H9 (cell line): ENCODE results near the gene ERMAP. TPM values are rescaled to one million over a fixed set of nuclear protein-coding genes. Genes with fewer than 3 reads are reported as not detected.

Experiments used
- DNase-seq: peaks from one replicate; pipeline ENCODE4 v3.0.0-alpha.2; 2017
- H2AFZ ChIP-seq: one replicate; pipeline ENCODE4 v1.6.1; 2013; ENCODE audit warnings: mild to moderate bottlenecking, low read length, control low read depth, moderate library complexity
- H2AK5ac ChIP-seq: 2 replicates; pipeline ENCODE4 v1.6.1; 2013; ENCODE audit warnings: low read length, control low read depth, mixed read lengths; ENCODE audit not compliant: insufficient read length
- H2BK120ac ChIP-seq: one replicate; pipeline ENCODE4 v1.6.1; 2013; ENCODE audit warnings: low read depth, mild to moderate bottlenecking, low read length, control low read depth, inconsistent platforms; ENCODE audit not compliant: poor library complexity, severe bottlenecking
- H2BK12ac ChIP-seq: 2 replicates; pipeline ENCODE4 v1.6.1; 2013; ENCODE audit warnings: low read length, control low read depth, mixed read lengths, low read depth; ENCODE audit not compliant: insufficient read length
- H2BK15ac ChIP-seq: 2 replicates; pipeline ENCODE4 v1.6.1; 2013; ENCODE audit warnings: low read depth, low read length, control low read depth
- H2BK20ac ChIP-seq: one replicate; pipeline ENCODE4 v1.6.1; 2013; ENCODE audit warnings: low read depth, mild to moderate bottlenecking, low read length, control low read depth, inconsistent platforms; ENCODE audit not compliant: poor library complexity, severe bottlenecking
- H2BK5ac ChIP-seq: 2 replicates; pipeline ENCODE4 v1.6.1; 2013; ENCODE audit warnings: low read length, control low read depth, mixed read lengths; ENCODE audit not compliant: insufficient read length
- H3K14ac ChIP-seq: 2 replicates; pipeline ENCODE4 v1.6.1; 2013; ENCODE audit warnings: low read length, control low read depth; ENCODE audit not compliant: insufficient read depth
- H3K18ac ChIP-seq: 2 replicates; pipeline ENCODE4 v1.6.1; 2013; ENCODE audit warnings: low read depth, mild to moderate bottlenecking, mixed read lengths, low read length, control low read depth; ENCODE audit not compliant: insufficient read length
- H3K23ac ChIP-seq: 2 replicates; pipeline ENCODE4 v1.6.1; 2013; ENCODE audit warnings: low read length, control low read depth, mixed read lengths, low read depth; ENCODE audit not compliant: insufficient read length
- H3K23me2 ChIP-seq: 2 replicates; pipeline ENCODE4 v1.6.1; 2013; ENCODE audit warnings: low read depth, mild to moderate bottlenecking, mixed read lengths, low read length, control low read depth; ENCODE audit not compliant: insufficient read length, poor library complexity, severe bottlenecking
- H3K27ac ChIP-seq: 2 replicates; pipeline ENCODE4 v1.5.1; 2013; ENCODE audit warnings: low read length, control low read depth, mixed read lengths, low read depth; ENCODE audit not compliant: insufficient read length
- H3K27me3 ChIP-seq: 2 replicates; pipeline ENCODE4 v1.6.1; 2013; ENCODE audit warnings: low read length, control low read depth, inconsistent platforms; ENCODE audit not compliant: insufficient read depth
- H3K4ac ChIP-seq: 2 replicates; pipeline ENCODE4 v1.6.1; 2013; ENCODE audit warnings: low read depth, mild to moderate bottlenecking, control low read depth, inconsistent platforms, low read length, moderate library complexity
- H3K4me1 ChIP-seq: 2 replicates; pipeline ENCODE4 v1.6.1; 2013; ENCODE audit warnings: low read length, control low read depth, inconsistent platforms; ENCODE audit not compliant: insufficient read depth
- H3K4me2 ChIP-seq: 2 replicates; pipeline ENCODE4 v1.6.1; 2013; ENCODE audit warnings: low read length, control low read depth, mixed read lengths; ENCODE audit not compliant: insufficient read length, insufficient read depth
- H3K56ac ChIP-seq: 2 replicates; pipeline ENCODE4 v1.6.1; 2013; ENCODE audit warnings: low read depth, mild to moderate bottlenecking, mixed read lengths, low read length, control low read depth; ENCODE audit not compliant: insufficient read length
- H3K79me1 ChIP-seq: 2 replicates; pipeline ENCODE4 v1.6.1; 2013; ENCODE audit warnings: low read depth, mild to moderate bottlenecking, moderate library complexity, low read length, control low read depth, inconsistent platforms; ENCODE audit not compliant: insufficient read depth, poor library complexity, severe bottlenecking
- H3K79me2 ChIP-seq: 2 replicates; pipeline ENCODE4 v1.6.1; 2013; ENCODE audit warnings: low read length, control low read depth, inconsistent platforms; ENCODE audit not compliant: insufficient read depth
- H3K9ac ChIP-seq: 2 replicates; pipeline ENCODE4 v1.6.1; 2013; ENCODE audit warnings: low read length, control low read depth, mixed read lengths; ENCODE audit not compliant: insufficient read length; ENCODE audit errors: extremely low read depth
- H3K9me3 ChIP-seq: one replicate; pipeline ENCODE4 v1.6.1; 2013; ENCODE audit warnings: low read depth, low read length, inconsistent platforms; ENCODE audit not compliant: control insufficient read depth
- H3T11ph ChIP-seq: one replicate; pipeline ENCODE4 v1.6.1; 2013; ENCODE audit warnings: mild to moderate bottlenecking, low read length, control low read depth, inconsistent platforms
- H4K20me1 ChIP-seq: one replicate; pipeline ENCODE4 v1.6.1; 2013; ENCODE audit not compliant: control insufficient read depth, insufficient read length, insufficient read depth
- H4K5ac ChIP-seq: 2 replicates; pipeline ENCODE4 v1.6.1; 2013; ENCODE audit warnings: low read depth, mild to moderate bottlenecking, mixed read lengths, low read length, control low read depth; ENCODE audit not compliant: insufficient read length
- H4K8ac ChIP-seq: replicated peaks from 2 replicates; pipeline ENCODE4 v1.6.1; 2013; ENCODE audit warnings: low read length, control low read depth, mixed read lengths, low read depth; ENCODE audit not compliant: insufficient read length
- H4K91ac ChIP-seq: 2 replicates; pipeline ENCODE4 v1.6.1; 2013; ENCODE audit warnings: low read depth, mild to moderate bottlenecking, moderate library complexity, mixed read lengths, low read length, control low read depth; ENCODE audit not compliant: insufficient read length
- H3K27ac Mint-ChIP-seq, 3 experiments: 2 replicates in 2 of 3; 3 replicates in 1 of 3; pipeline ENCODE4 v1.8.0; 2020 to 2021; ENCODE audit warnings: mixed read lengths in 3 of 3, mild to moderate bottlenecking in 1 of 3, moderate library complexity in 1 of 3
- H3K27me3 Mint-ChIP-seq: 2 replicates; pipeline ENCODE4 v1.8.0; 2021; ENCODE audit warnings: low read depth, mild to moderate bottlenecking, moderate library complexity, mixed read lengths
- H3K36me3 Mint-ChIP-seq, 3 experiments: 2 replicates in 2 of 3; 3 replicates in 1 of 3; pipeline ENCODE4 v1.8.0; 2020 to 2021; ENCODE audit warnings: low read depth in 3 of 3, mixed read lengths in 3 of 3; ENCODE audit not compliant: insufficient read depth in 1 of 3
- H3K4me1 Mint-ChIP-seq, 2 experiments: 2 replicates each; pipeline ENCODE4 v1.8.0; 2020; ENCODE audit warnings: mixed read lengths in 2 of 2
- H3K4me3 Mint-ChIP-seq, 2 experiments: 2 replicates in 1 of 2; 3 replicates in 1 of 2; pipeline ENCODE4 v1.8.0; 2020 to 2021; ENCODE audit warnings: mild to moderate bottlenecking in 2 of 2, mixed read lengths in 2 of 2, moderate library complexity in 1 of 2
- H3K9me3 Mint-ChIP-seq, 2 experiments: 2 replicates in 1 of 2; 3 replicates in 1 of 2; pipeline ENCODE4 v1.8.0; 2020; ENCODE audit warnings: mild to moderate bottlenecking in 2 of 2, mixed read lengths in 2 of 2, moderate library complexity in 1 of 2
- CTCF ChIP-seq: fragments of 200-600 bp; sonication (generic); conservative IDR thresholded peaks from 3 replicates; pipeline ENCODE4 v1.8.0; 2021; ENCODE audit warnings: antibody characterized with exemption, mild to moderate bottlenecking
- WGBS: extraction: QIAGEN DNeasy Blood & Tissue Kit; methylation state at CpG from one replicate; pipeline ENCODE4 v1.1.7; 2013; ENCODE audit warnings: missing lambda C conversion rate, low lambda C conversion rate, mixed read lengths; ENCODE audit not compliant: insufficient read length; ENCODE audit errors: extremely low coverage; 5-methylcytosine and 5-hydroxymethylcytosine counted together
- total RNA-seq: library from RNA; stranded (reverse); gene quantifications from 2 replicates; pipeline ENCODE4 v1.2.1, GENCODE V29; 2021

The ERMAP gene
- total RNA-seq, 1 experiment from 2014 or later: 4.5 TPM

GRCh38 chr1:42851960-42852607, 35.2 kb downstream of the ERMAP start:
- H3K27me3 Mint-ChIP-seq: peaks cover 3% of the 10 kb centered on the region
- no peak overlapping the region for H3K4me3 Mint-ChIP-seq
- H4K8ac ChIP-seq: no peak overlapping the region
- H3K9ac ChIP-seq: no peak overlapping the region
- no peak overlapping the region for H2BK5ac ChIP-seq
- no CpG with 5 or more reads among the region's 2 CpGs for WGBS
- H2BK15ac ChIP-seq: no peak overlapping the region
- H3K18ac ChIP-seq: no peak overlapping the region
- H2BK12ac ChIP-seq: no peak overlapping the region
- H2BK120ac ChIP-seq: no peak overlapping the region
- H2AFZ ChIP-seq: no peak overlapping the region
- no peak overlapping the region for H3K4me2 ChIP-seq
- H3K9me3 Mint-ChIP-seq: peaks cover 11 to 12% of the 10 kb centered on the region in 2 experiments; a peak in 4 of 5 replicates
- H3K23me2 ChIP-seq: peaks cover 3% of the 10 kb centered on the region
- no peak for TF ChIP-seq CTCF
- no peak overlapping the region for H3K14ac ChIP-seq
- no peaks in the 10 kb centered on the region; the same call in 1 of the 2 replicates for H3K79me2 ChIP-seq
- peaks cover 2% of the 10 kb centered on the region; the same call in 1 of the 2 replicates for H3K4me1 ChIP-seq
- H4K20me1 ChIP-seq: no peaks in the 10 kb centered on the region
- no peak overlapping the region for H3K27ac ChIP-seq
- peaks cover 42 to 48% (median 47%) of the 10 kb centered on the region in 3 experiments for H3K36me3 Mint-ChIP-seq
- H4K91ac ChIP-seq: no peak overlapping the region
- H3K27ac Mint-ChIP-seq: no peak overlapping the region
- DNase-seq: no peak
- no peak overlapping the region for H4K5ac ChIP-seq
- no peaks in the 10 kb centered on the region for H3K27me3 ChIP-seq
- no peak overlapping the region for H3K23ac ChIP-seq
- peaks cover 13 to 15% of the 10 kb centered on the region in 2 experiments for H3K4me1 Mint-ChIP-seq
- H3T11ph ChIP-seq: no peak overlapping the region
- H3K56ac ChIP-seq: no peak overlapping the region
- no peak overlapping the region for H2BK20ac ChIP-seq
- H2AK5ac ChIP-seq: no peak overlapping the region
- H3K9me3 ChIP-seq: no peaks in the 10 kb centered on the region
- peaks cover 4% of the 10 kb centered on the region for H3K79me1 ChIP-seq
- H3K4ac ChIP-seq: no peak overlapping the region
